Suprapubic skin (tissue), 4 donors: ENCODE measurements around the gene FOXN1.

Experiments used
- EP300 ChIP-seq: sonication (generic); formaldehyde crosslinking; IDR thresholded peaks from one replicate; pipeline ENCODE4 v1.6.1; 2017; ENCODE audit warnings: antibody characterized with exemption
- POLR2AphosphoS5 ChIP-seq, 3 donors: sonication (generic); formaldehyde crosslinking; IDR thresholded peaks; one replicate each; pipeline ENCODE4 v1.6.1; 2017; ENCODE audit warnings: antibody characterized with exemption in 3 of 3
- TF ChIP-seq, protein P1 (sequence below), 2 donors: fragments of 200-600 bp in 1 of 2; fragments of 450-650 bp in 1 of 2; sonication (generic) in 1 of 2; IDR thresholded peaks; one replicate each; pipeline ENCODE4 v1.5.1; 2016 to 2019; ENCODE audit warnings: antibody characterized with exemption in 2 of 2, mild to moderate bottlenecking in 1 of 2, moderate library complexity in 1 of 2

DNA sequence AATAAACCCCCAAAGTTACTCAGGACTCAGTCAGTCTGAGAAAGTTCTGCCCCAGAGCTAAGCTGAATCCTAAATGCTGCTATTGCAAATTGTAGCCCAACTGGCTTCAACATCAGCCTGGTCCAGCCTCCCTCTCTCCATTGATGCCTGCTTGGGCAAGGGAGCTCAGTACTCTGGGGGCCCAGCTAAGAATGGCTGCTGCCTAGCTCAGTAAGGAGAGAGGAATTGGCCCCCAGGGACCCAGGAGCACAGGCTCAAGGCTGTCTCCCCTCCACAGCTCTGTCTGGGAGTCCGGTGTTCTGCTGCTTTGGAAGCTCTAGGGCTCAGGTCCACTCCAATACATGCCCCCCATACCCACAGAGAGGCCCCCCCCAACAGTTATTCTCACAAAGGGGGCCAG is 44.7 kb downstream of the FOXN1 start:
- TF ChIP-seq, protein P1, sequence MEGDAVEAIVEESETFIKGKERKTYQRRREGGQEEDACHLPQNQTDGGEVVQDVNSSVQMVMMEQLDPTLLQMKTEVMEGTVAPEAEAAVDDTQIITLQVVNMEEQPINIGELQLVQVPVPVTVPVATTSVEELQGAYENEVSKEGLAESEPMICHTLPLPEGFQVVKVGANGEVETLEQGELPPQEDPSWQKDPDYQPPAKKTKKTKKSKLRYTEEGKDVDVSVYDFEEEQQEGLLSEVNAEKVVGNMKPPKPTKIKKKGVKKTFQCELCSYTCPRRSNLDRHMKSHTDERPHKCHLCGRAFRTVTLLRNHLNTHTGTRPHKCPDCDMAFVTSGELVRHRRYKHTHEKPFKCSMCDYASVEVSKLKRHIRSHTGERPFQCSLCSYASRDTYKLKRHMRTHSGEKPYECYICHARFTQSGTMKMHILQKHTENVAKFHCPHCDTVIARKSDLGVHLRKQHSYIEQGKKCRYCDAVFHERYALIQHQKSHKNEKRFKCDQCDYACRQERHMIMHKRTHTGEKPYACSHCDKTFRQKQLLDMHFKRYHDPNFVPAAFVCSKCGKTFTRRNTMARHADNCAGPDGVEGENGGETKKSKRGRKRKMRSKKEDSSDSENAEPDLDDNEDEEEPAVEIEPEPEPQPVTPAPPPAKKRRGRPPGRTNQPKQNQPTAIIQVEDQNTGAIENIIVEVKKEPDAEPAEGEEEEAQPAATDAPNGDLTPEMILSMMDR (IDR thresholded peaks at IDR 0.05) = no peak
- TF ChIP-seq POLR2AphosphoS5 (IDR thresholded peaks at IDR 0.05) (no peak), EP300 (no peak)
